HCT116 (cell line): Measurements from ENCODE around the gene COPS2. TPM values are rescaled to one million over a fixed set of nuclear protein-coding genes. Genes with fewer than 3 reads are reported as not detected.

Source experiments
- ATAC-seq: fragments of 200-7000 bp; cut with Tn5 transposase; 2 replicates; pipeline ENCODE4 v1.9.1; 2020; ENCODE audit warnings: mild to moderate bottlenecking, moderate library complexity
- BruUV-seq: library from RNA; stranded (reverse); fragments of 400-500 nt; replicated peaks from 2 replicates; lab custom pipeline; 2021; lab: Mats Ljungman, UMichigan
- CTCF ChIA-PET: fragments of 300-600 bp; sonication (Branson Sonifier 250); formaldehyde crosslinking; loops from one replicate; lab custom pipeline; 2021; ENCODE audit warnings: antibody characterized with exemption; lab: Charles Lee
- POLR2A ChIA-PET: fragments of 300-600, 350-600 bp; sonication (Branson Sonifier 250); formaldehyde crosslinking; loops from one replicate; lab custom pipeline; 2021; ENCODE audit warnings: antibody characterized with exemption; lab: Charles Lee
- RAD21 ChIA-PET, 2 experiments: fragments of 300-600 bp; sonication (Branson Sonifier 250); formaldehyde crosslinking; loops; one replicate each; lab custom pipeline; 2023; ENCODE audit warnings: low total read pairs in 2 of 2; ENCODE audit not compliant: uncharacterized antibody in 2 of 2, unreplicated experiment in 2 of 2, low non-redundant PET in 1 of 2; lab: Charles Lee
- DNase-seq: peaks from one replicate; pipeline ENCODE4 v3.0.0-alpha.2; 2010; ENCODE audit warnings: low read depth, low spot score
- H2AFZ ChIP-seq: fragments of 200-600 bp; shearing (Covaris generic), sonication (generic); 2 replicates; pipeline ENCODE4 v1.6.1; 2017; ENCODE audit warnings: low read depth, mixed run types, mixed read lengths, antibody characterized with exemption, low read length; ENCODE audit not compliant: poor library complexity, severe bottlenecking
- H3K27ac ChIP-seq: 2 replicates; pipeline ENCODE4 v1.5.1; 2012; ENCODE audit warnings: low read depth, low read length
- H3K27me3 ChIP-seq: fragments of 200-600 bp; sonication (generic); 2 replicates; pipeline ENCODE4 v1.6.1; 2016; ENCODE audit warnings: mixed run types, low read length, mixed read lengths; ENCODE audit not compliant: insufficient read depth
- H3K36me3 ChIP-seq, 2 experiments: fragments of 200-500 bp in 1 of 2; fragments of 200-600 bp in 1 of 2; sonication (Bioruptor generic) in 1 of 2; sonication (generic) in 1 of 2; 2 replicates each; pipeline versions ENCODE4 v1.5.1 to v1.6.1; 2014 to 2016; ENCODE audit warnings: low read length in 2 of 2, inconsistent platforms in 1 of 2, mixed read lengths in 1 of 2, mixed run types in 1 of 2; ENCODE audit not compliant: insufficient read depth in 2 of 2, control insufficient read depth in 1 of 2
- H3K4me1 ChIP-seq, 2 experiments: fragments of 200-600 bp in 1 of 2; sonication (generic) in 1 of 2; 2 replicates each; pipeline versions ENCODE4 v1.5.1 to v1.6.1; 2012 to 2017; ENCODE audit warnings: low read length in 2 of 2, inconsistent platforms in 1 of 2, mild to moderate bottlenecking in 1 of 2, mixed read lengths in 1 of 2, mixed run types in 1 of 2, moderate library complexity in 1 of 2; ENCODE audit not compliant: insufficient read depth in 2 of 2, control insufficient read depth in 1 of 2
- H3K4me2 ChIP-seq: fragments of 200-600 bp; sonication (generic); 2 replicates; pipeline ENCODE4 v1.6.1; 2017; ENCODE audit warnings: mixed run types, low read length, mixed read lengths
- H3K4me3 ChIP-seq, 2 experiments: fragments of 200-600 bp in 1 of 2; sonication (generic) in 1 of 2; replicated peaks in 1 of 2; 2 replicates each; pipeline ENCODE4 v1.5.1; 2011 to 2016; ENCODE audit warnings: low read length in 2 of 2, control low read depth in 1 of 2, low read depth in 1 of 2, mild to moderate bottlenecking in 1 of 2, mixed read lengths in 1 of 2, mixed run types in 1 of 2
- H3K79me2 ChIP-seq: fragments of 200-600 bp; sonication (generic); 2 replicates; pipeline ENCODE4 v1.6.1; 2017; ENCODE audit warnings: mild to moderate bottlenecking, mixed run types, low read length, moderate library complexity, mixed read lengths; ENCODE audit not compliant: insufficient read depth
- H3K9ac ChIP-seq: fragments of 200-600 bp; sonication (generic); 2 replicates; pipeline ENCODE4 v1.6.1; 2016; ENCODE audit warnings: low read length, mixed read lengths
- H3K9me2 ChIP-seq: fragments of 200-600 bp; sonication (generic), shearing (Covaris generic); 2 replicates; pipeline ENCODE4 v1.6.1; 2017; ENCODE audit warnings: mixed run types, mild to moderate bottlenecking, moderate library complexity; ENCODE audit not compliant: insufficient read depth
- H3K9me3 ChIP-seq, 2 experiments: fragments of 200-500 bp in 1 of 2; fragments of 200-600 bp in 1 of 2; sonication (Bioruptor generic) in 1 of 2; sonication (generic) in 1 of 2; 2 replicates each; pipeline ENCODE4 v1.6.1; 2014 to 2017; ENCODE audit warnings: low read length in 2 of 2, mixed read lengths in 2 of 2, inconsistent platforms in 1 of 2, low read depth in 1 of 2, mild to moderate bottlenecking in 1 of 2, mixed run types in 1 of 2, moderate library complexity in 1 of 2; ENCODE audit not compliant: control insufficient read depth in 1 of 2, insufficient read depth in 1 of 2
- H4K20me1 ChIP-seq: fragments of 200-600 bp; sonication (generic), shearing (Covaris generic); 2 replicates; pipeline ENCODE4 v1.6.1; 2017; ENCODE audit warnings: mixed run types, mild to moderate bottlenecking, moderate library complexity; ENCODE audit not compliant: insufficient read depth
- EGR1 ChIP-seq: IDR thresholded peaks from 2 replicates; pipeline ENCODE4 v1.6.1; 2012; ENCODE audit warnings: low read depth
- ELF1 ChIP-seq: IDR thresholded peaks from 2 replicates; pipeline ENCODE4 v1.6.1; 2012; ENCODE audit warnings: low read depth, borderline replicate concordance
- EZH2 ChIP-seq: fragments of 200-600 bp; sonication (generic); IDR thresholded peaks from 2 replicates; pipeline ENCODE4 v1.6.1; 2017; ENCODE audit warnings: antibody characterized with exemption, mixed run types
- FOSL1 ChIP-seq: IDR thresholded peaks from 2 replicates; pipeline ENCODE4 v1.6.1; 2012; ENCODE audit warnings: low read depth
- JUND ChIP-seq: IDR thresholded peaks from 2 replicates; pipeline ENCODE4 v1.6.1; 2012
- MAX ChIP-seq: IDR thresholded peaks from 2 replicates; pipeline ENCODE4 v1.6.1; 2012
- POLR2AphosphoS5 ChIP-seq: IDR thresholded peaks from 2 replicates; pipeline ENCODE4 v1.6.1; 2011; ENCODE audit warnings: mild to moderate bottlenecking, low read depth, low read length, moderate library complexity
- REST ChIP-seq: IDR thresholded peaks from 2 replicates; pipeline ENCODE4 v1.6.1; 2012; ENCODE audit warnings: low read depth
- SP1 ChIP-seq: IDR thresholded peaks from 2 replicates; pipeline ENCODE4 v1.6.1; 2012; ENCODE audit warnings: low read depth
- TCF7L2 ChIP-seq: IDR thresholded peaks from 2 replicates; pipeline ENCODE4 v1.7.0; 2011; ENCODE audit warnings: borderline replicate concordance, inconsistent platforms; ENCODE audit not compliant: insufficient read depth, insufficient read length; ENCODE audit errors: extremely low read depth
- intact Hi-C: fragments of 100-400 bp; cut with micrococcal nuclease; formaldehyde crosslinking; loops from 2 replicates; pipeline ENCODE4 v1.10.0; 2022
- total RNA-seq: library from RNA; stranded (reverse); gene quantifications from one replicate; pipeline ENCODE4 v1.2.1, GENCODE V29; 2021; ENCODE audit not compliant: unreplicated experiment
- TF ChIP-seq, protein P1 (sequence below): IDR thresholded peaks from 2 replicates; pipeline ENCODE4 v1.6.1; 2012

Gene COPS2
- total RNA-seq, 1 experiment from 2014 or later: 93.6 TPM

DNA sequence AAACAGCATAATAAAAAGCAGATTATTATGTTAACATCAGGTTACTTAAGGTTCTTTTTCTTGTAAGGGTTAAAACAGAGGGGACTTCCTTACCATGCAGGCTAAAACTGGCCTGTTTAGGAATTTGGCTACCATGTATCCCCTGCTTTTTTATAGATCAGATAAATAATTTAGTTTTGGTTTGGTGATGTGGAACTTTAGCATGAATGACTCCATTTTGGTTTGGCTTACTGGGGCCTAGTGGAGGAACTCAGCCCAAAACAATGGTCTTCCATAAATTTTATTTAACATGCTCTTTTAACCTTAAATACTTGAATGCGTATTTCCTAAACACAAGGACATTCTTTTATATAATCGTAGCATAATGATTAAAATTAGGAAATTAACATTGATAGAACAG lies 33.5 kb upstream of the COPS2 start:
- H3K4me2 ChIP-seq: no peak overlapping the region
- H3K79me2 ChIP-seq: peaks cover 4% of the 10 kb centered on the region; the same call in 1 of the 2 replicates
- H3K4me1 ChIP-seq: no peaks in the 10 kb centered on the region
- H3K27ac ChIP-seq: no peak overlapping the region
- no peaks in the 10 kb centered on the region for H3K36me3 ChIP-seq
- ChIA-PET CTCF (no interaction called here), POLR2A (no interaction called here)
- H3K4me3 ChIP-seq: no peak overlapping the region
- DNase-seq (no peak), ATAC-seq (no peak)
- BruUV-seq: no TSS peak
- no peaks in the 10 kb centered on the region for H3K9me3 ChIP-seq
- H2AFZ ChIP-seq: no peak overlapping the region
- H3K9me2 ChIP-seq: no peaks in the 10 kb centered on the region
- TF ChIP-seq ELF1 (no peak), FOSL1 (no peak), TCF7L2 (no peak), JUND (no peak), REST (no peak), SP1 (no peak), EGR1 (no peak), EZH2 (no peak), MAX (no peak), POLR2AphosphoS5 (no peak)
- TF ChIP-seq, protein P1, sequence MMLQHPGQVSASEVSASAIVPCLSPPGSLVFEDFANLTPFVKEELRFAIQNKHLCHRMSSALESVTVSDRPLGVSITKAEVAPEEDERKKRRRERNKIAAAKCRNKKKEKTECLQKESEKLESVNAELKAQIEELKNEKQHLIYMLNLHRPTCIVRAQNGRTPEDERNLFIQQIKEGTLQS: no peak
- TF ChIP-seq, all 23 proteins: peak for 0
- H3K27me3 ChIP-seq: no peaks in the 10 kb centered on the region
- no peaks in the 10 kb centered on the region for H4K20me1 ChIP-seq
- RAD21 ChIA-PET: no interaction called here
- intact Hi-C loops: no loop called here
- no peak overlapping the region for H3K9ac ChIP-seq
